CD4-positive, alpha-beta T cell treated with Interleukin-4 for 1 hour (primary cell): Measurements from ENCODE around the gene CA11.

Experiments
- DNase-seq, 2 donors: peaks; one replicate each; pipeline ENCODE4 v3.0.0-alpha.2; 2020 to 2022

Gene CA11

GRCh38 chr19:48611872-48612271 lies 34.1 kb downstream of the CA11 start:
- DNase-seq = no peak

- no peak for DNase-seq
Measured at GRCh38 chr19:48609571-48610108, 36.3 kb downstream of the CA11 start.

- DNase-seq = peak; percentile 72 to 73
Measured at GRCh38 chr19:48608798-48609263, 37.2 kb downstream of the CA11 start.

- no peak for DNase-seq
Measured at GRCh38 chr19:48607359-48607755, 38.6 kb downstream of the CA11 start.

GRCh38 chr19:48606463-48607358 lies 39.3 kb downstream of the CA11 start, which contains the start of gene SPACA4:
TSS of gene SPACA4 (plus strand) at chr19:48606742. CDS start at chr19:48606979, 237 bp downstream.
- no peak for DNase-seq

GRCh38 chr19:48603850-48604249 lies 42.1 kb downstream of the CA11 start:
- DNase-seq = no peak

GRCh38 chr19:48603449-48603848 lies 42.5 kb downstream of the CA11 start:
- DNase-seq = no peak

- DNase-seq = no peak
Measured at GRCh38 chr19:48603001-48603400, 43.0 kb downstream of the CA11 start.

GRCh38 chr19:48600679-48601417 lies 45.1 kb downstream of the CA11 start:
- no peak for DNase-seq

- DNase-seq = no peak
Measured at GRCh38 chr19:48598996-48599700, 46.8 kb downstream of the CA11 start.

GRCh38 chr19:48596679-48597465 lies 49.1 kb downstream of the CA11 start:
- peak; percentile 47 to 68 for DNase-seq

- no peak for DNase-seq
Measured at GRCh38 chr19:48596237-48596636, 49.8 kb downstream of the CA11 start.

GRCh38 chr19:48595833-48596232 lies 50.2 kb downstream of the CA11 start:
- no peak for DNase-seq

- DNase-seq = no peak
Measured at GRCh38 chr19:48595171-48595570, 50.8 kb downstream of the CA11 start.

- no peak for DNase-seq
Measured at GRCh38 chr19:48591021-48591420, 55.0 kb downstream of the CA11 start.

- peak; percentile 83 to 84 for DNase-seq
Measured at GRCh38 chr19:48588670-48589401, 57.2 kb downstream of the CA11 start.
